ENCODE measurements around the gene CREB3L1. TPM values are rescaled to one million over a fixed set of nuclear protein-coding genes. Genes with fewer than 3 reads are reported as not detected.

CREB3L1 gene
- total RNA-seq, 1 experiment from 2014 or later, result 11.3 TPM

DNA sequence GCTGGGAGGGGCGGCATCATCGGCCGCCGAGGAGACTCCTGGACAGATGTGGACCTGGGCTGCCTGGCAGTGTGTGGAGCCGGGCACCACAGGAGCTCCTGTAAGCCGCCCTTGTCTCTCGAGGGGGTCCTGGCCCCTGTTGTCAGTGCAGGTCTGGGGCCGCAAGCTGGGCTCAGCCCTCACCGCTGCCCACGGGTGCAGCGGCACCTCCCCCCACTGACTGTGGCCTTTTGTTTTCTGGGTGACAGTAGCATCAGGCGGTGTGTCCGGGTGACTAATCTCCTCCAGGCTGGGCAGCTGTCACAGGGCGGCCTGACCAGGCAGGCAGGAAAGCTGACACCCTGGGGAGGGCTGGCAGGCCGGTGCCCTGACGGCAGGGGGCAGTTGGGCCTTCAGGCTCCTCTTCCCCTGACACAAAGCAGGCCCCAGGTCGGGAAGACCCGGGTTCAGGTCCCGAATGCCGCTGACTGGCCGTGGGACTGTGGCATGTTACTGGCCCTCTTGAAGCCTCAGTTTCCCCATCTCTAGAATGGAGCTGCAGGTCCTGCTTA is 86.1 kb downstream of the CREB3L1 start:
- peak; percentile 88 for DNase-seq (ENCODE audit: low read depth)

DNA sequence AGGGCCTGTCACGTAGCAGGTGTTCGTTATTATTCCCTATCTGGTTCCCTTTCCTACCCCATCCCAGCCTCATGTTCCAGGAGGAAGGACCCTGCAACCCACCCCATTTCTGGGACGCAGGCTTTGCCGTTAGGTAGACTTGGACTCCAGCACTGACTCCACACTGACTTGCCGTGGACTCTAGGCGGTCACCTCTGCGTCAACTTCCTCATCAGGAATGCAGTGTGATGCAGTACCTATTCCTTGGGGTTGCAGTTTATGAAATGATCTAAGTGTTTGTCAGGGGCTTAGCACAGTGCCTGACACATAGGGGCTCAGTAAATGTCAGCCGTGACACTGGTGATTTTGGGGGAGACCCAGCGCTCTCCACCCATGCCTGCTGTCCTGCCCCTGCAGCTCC is 86.6 kb downstream of the CREB3L1 start:
- DNase-seq (ENCODE audit: low read depth), result no peak

GRCh38 chr11:46364791-46365190 is 87.3 kb downstream of the CREB3L1 start:
- no peak for DNase-seq (ENCODE audit: low read depth)

DNA sequence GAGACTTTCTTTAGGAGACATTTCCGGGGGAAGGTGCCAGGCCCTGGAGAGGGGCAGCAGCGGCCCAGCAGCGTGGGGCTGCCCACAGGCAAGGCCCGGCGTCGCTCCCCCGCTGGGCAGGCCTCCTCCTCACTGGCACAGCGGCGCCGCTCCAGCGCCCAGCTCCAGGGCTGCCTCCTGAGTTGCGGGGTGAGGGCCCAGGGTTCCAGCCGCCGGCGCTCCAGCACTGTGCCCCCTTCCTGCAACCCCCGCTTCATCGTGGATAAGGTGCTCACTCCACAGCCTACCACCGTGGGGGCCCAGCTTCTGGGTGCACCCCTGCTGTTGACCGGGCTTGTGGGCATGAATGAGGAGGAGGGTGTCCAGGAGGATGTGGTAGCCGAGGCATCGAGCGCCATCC is 88.8 kb downstream of the CREB3L1 start:
- DNase-seq (ENCODE audit: low read depth), result no peak

DNA sequence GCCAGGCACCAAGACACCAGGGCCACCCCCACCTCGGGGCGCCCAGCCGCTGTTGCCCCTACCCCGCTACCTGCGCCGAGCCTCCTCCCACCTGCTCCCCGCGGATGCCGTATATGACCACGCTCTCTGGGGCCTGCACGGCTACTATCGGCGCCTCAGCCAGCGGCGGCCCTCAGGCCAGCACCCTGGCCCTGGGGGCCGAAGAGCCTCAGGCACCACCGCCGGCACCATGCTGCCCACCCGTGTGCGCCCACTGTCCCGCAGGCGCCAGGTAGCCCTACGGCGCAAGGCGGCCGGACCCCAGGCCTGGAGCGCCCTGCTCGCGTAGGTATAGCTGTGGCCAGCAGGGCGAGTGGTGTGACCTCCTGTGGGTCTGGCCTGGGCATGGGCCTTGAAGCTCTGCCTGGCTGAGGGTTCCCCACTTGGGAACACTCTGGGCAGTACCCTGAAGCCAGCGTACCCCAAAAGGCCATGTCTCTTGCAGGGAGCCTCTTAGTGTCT is 89.2 kb downstream of the CREB3L1 start:
- DNase-seq (ENCODE audit: low read depth), result no peak

DNA sequence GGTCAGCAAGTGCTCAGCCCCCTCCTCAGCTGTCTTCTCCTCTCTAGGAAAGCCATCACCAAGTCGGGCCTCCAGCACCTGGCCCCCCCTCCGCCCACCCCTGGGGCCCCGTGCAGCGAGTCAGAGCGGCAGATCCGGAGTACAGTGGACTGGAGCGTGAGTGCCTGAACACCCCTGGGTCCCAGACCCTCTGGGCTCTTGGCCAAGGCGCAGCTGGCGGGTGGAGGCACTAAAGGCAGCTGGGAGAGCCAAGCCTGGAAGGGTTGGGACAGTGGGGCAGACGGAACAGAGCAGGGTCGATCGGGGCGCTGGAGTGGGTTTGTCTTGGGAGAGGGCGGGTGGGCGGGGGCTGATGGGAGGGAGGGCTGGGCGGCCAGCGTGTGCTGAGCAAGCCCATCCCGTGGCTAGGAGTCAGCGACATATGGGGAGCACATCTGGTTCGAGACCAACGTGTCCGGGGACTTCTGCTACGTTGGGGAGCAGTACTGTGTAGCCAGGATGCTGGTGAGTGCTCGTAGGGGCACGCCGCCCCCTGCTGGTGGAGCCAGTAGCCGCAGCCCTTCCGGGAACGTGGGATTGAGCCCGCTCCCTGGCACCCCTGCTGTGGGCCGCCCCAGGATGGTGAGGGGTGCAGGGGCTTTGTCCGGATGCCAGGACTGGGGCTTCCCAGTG is 89.9 kb downstream of the CREB3L1 start:
- peak; percentile 51 for DNase-seq (ENCODE audit: low read depth)

GRCh38 chr11:46367916-46368267 is 90.4 kb downstream of the CREB3L1 start:
- no peak for DNase-seq (ENCODE audit: low read depth)

GRCh38 chr11:46369458-46370152 is 92.1 kb downstream of the CREB3L1 start:
- DNase-seq (ENCODE audit: low read depth), result peak; percentile 52

DNA sequence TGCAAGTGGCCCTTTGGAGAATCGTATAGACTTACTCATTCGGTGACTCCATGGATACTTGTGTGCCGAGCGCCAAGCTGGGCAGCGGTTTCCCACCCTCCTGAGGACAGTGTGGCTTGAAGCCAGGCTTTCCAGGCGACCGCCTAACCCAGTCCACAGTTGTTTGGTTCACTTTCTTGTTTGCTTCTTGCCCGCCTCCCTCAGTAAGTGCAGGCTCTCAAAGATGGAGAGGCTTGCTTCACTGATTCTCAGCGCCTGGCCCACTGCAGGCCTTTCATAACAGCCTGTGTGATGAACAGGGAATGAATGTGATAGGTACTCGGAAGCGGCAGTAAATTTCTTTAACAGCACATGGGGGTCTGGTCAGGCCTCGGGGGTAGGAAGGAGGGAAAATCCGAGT is 92.8 kb downstream of the CREB3L1 start:
- no peak for DNase-seq (ENCODE audit: low read depth)

Other genes starting within 250 kb of the CREB3L1 start
- gene PHF21A, start 156.2 kb upstream of the CREB3L1 start, total RNA-seq (2014; rRNA removed; shearing (Covaris generic)), result 6.4 and 10.5 TPM in 2 replicates
- 21.3 and 22.0 TPM in 2 replicates for gene DGKZ, start 69.8 kb downstream of the CREB3L1 start, total RNA-seq (2014; rRNA removed; shearing (Covaris generic))
- 15.8 and 19.9 TPM in 2 replicates for gene MDK, start 104.0 kb downstream of the CREB3L1 start, total RNA-seq (2014; rRNA removed; shearing (Covaris generic))
- 0.49 TPM in 1 of 2 replicates, not detected in the other for gene CHRM4, start 114.1 kb downstream of the CREB3L1 start, total RNA-seq (2014; rRNA removed; shearing (Covaris generic))

Data from RPMI7951 (cell line).